GM19328 (cell line): ENCODE results near the gene ZNF554.
"Not testable (repeated sequence)": the region's sequence is repeated elsewhere in the genome, so short reads cannot be mapped to it uniquely, and the experiment has no call there.

Experiments used
- ATAC-seq: cut with Tn5 transposase; IDR thresholded peaks from one replicate; pipeline ENCODE4 v1.9.1; 2021; ENCODE audit warnings: mild to moderate bottlenecking, moderate library complexity; ENCODE audit not compliant: unreplicated experiment

The ZNF554 gene

GRCh38 chr19:2865334-2866100 is 45.8 kb downstream of the ZNF554 start:
- no peak for ATAC-seq

DNA sequence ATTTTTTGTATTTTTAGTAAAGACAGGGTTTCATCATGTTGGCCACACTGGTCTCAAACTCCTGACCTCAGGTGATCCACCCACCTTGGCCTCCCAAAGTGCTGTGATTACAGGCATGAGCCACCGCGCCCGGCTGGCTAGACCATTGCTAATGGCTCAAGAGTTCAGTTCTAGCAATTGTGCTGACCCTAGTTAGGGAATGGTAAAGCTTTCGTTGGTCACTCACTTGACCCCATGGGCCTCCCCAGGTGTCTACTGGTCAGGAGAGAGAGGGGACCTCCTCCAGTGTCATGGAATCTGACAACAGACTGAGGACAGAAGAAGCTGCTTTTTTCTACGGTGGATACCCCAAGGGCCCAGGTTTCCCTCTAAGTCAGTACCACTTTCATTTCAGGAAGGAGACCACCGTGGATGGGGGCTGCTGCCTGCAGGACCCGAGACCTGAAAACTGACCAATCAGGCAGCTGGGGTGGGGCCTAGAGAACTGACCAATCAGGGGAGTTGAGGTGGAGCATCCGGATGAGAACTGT is 46.9 kb downstream of the ZNF554 start:
- no peak for ATAC-seq

DNA sequence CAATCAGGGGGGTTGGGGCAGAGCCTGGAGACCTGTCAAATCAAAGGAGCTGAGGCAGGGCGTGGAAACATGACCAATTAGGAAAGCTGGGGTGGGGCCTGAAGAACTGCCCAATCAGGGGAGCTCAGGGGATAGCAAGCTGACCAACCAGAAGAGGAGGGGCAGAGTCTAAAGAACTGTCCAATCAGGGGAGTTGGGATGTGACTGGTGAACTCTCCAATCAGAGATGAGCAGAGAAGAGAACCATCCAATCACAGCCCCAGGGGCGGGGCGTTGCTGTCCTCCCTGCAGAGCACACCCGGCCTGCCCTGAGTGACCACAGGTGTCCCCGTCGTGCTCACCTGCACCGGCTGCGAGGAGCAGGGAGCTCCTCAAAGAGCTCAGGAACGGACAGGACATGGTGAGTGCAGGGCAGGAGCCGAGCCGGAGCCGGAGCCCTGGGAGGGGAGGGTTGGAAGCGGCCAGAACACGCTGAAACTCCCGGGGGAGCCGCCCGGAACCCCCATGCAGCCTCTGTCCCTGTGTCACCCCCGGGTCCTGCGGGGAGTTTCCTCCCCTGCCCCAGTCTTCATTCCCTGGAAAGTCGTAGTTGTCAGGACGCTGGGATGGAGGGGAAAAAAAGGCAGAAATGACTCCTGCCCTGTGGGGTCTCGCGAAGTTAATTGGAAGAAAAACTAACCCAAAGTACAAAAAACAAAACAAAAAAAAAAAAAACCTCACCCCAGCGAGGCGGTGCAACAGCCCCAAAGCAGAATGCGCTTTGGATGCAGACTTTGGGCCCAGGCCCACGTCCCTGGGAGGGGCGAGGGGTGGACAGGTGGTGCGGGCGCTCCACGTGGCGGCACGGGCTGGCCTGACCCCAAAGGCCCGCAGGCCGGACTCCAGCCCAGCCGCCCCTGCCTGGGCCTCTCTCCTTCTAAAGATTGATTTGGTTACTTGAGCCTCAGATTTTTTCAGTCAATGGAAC is 47.6 kb downstream of the ZNF554 start, which contains the start of gene ZNF556:
Gene ZNF556, plus strand, starts transcription at position 311 of the 967 bp plus-strand sequence. Its CDS starts 87 bp downstream, at position 398.
- no peak for ATAC-seq

- ATAC-seq, result no peak
Measured at GRCh38 chr19:2869618-2870017, 50.0 kb downstream of the ZNF554 start.

GRCh38 chr19:2872175-2872574 is 52.5 kb downstream of the ZNF554 start:
- not testable (repeated sequence) for ATAC-seq

GRCh38 chr19:2877398-2878331 is 58.0 kb downstream of the ZNF554 start:
- ATAC-seq, result no peak

GRCh38 chr19:2883686-2884439 is 64.2 kb downstream of the ZNF554 start:
- no peak for ATAC-seq

DNA sequence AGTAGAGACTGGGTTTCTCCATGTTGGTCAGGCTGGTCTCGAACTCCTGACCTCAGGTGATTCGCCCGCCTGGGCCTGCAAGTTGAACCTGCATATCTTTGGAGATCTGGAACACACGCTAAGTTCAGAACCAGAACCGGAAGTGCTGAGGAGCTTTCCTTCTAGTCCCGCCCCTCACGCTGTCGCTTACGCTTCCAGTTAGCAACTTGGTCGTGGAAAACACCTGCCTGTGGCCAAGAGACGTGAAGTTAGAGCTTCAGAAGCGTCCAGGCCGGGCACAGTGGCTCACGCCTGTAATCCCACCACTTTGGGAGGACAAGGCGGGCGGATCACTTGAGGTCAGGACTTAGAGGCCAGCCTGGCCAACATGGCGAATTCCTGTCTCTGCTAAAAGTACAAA is 66.1 kb downstream of the ZNF554 start:
- ATAC-seq, result no peak
